ENCODE results near the gene MYEOV.

The MYEOV gene

GRCh38 chr11:69329581-69329980, 35.6 kb downstream of the MYEOV start:
- Histone ChIP-seq H3K27ac (ENCODE audit: low read length) (no peak overlapping the region), H3K4me1 (ENCODE audit: control insufficient read depth, insufficient read depth, low read length) (no peaks in the 10 kb centered on the region), H3K9me3 (ENCODE audit: control insufficient read depth, insufficient read depth, low read length) (no peaks in the 10 kb centered on the region), H3K4me3 (ENCODE audit: low read length) (no peak overlapping the region), H3K27me3 (ENCODE audit: control insufficient read depth, insufficient read depth, low read length) (no peaks in the 10 kb centered on the region), H3K36me3 (ENCODE audit: control insufficient read depth, insufficient read depth, low read length) (no peaks in the 10 kb centered on the region)
- DNase-seq (ENCODE audit: low read depth, low spot score) = no peak
- WGBS (ENCODE audit: insufficient coverage, insufficient read length) = no CpG with 5 or more reads among the region's 3 CpGs

- DNase-seq (ENCODE audit: low read depth, low spot score) = no peak
- Histone ChIP-seq H3K36me3 (ENCODE audit: control insufficient read depth, insufficient read depth, low read length) (no peaks in the 10 kb centered on the region), H3K27ac (ENCODE audit: low read length) (no peak overlapping the region), H3K4me3 (ENCODE audit: low read length) (no peak overlapping the region), H3K9me3 (ENCODE audit: control insufficient read depth, insufficient read depth, low read length) (no peaks in the 10 kb centered on the region), H3K27me3 (ENCODE audit: control insufficient read depth, insufficient read depth, low read length) (no peaks in the 10 kb centered on the region), H3K4me1 (ENCODE audit: control insufficient read depth, insufficient read depth, low read length) (no peaks in the 10 kb centered on the region)
- no CpG with 5 or more reads among the region's 4 CpGs for WGBS (ENCODE audit: insufficient coverage, insufficient read length)
Measured at GRCh38 chr11:69330330-69330729, 36.4 kb downstream of the MYEOV start.

- no peak overlapping the region for H3K4me3 ChIP-seq (ENCODE audit: low read length)
- no peaks in the 10 kb centered on the region for H3K27me3 ChIP-seq (ENCODE audit: control insufficient read depth, insufficient read depth, low read length)
- WGBS (ENCODE audit: insufficient coverage, insufficient read length) = no CpG with 5 or more reads among the region's 2 CpGs
- DNase-seq (ENCODE audit: low read depth, low spot score) = no peak
- no peaks in the 10 kb centered on the region for H3K36me3 ChIP-seq (ENCODE audit: control insufficient read depth, insufficient read depth, low read length)
- H3K4me1 ChIP-seq (ENCODE audit: control insufficient read depth, insufficient read depth, low read length) = no peaks in the 10 kb centered on the region
- no peak overlapping the region for H3K27ac ChIP-seq (ENCODE audit: low read length)
- H3K9me3 ChIP-seq (ENCODE audit: control insufficient read depth, insufficient read depth, low read length) = no peaks in the 10 kb centered on the region
Measured at GRCh38 chr11:69333149-69333710, 39.3 kb downstream of the MYEOV start.

- no peaks in the 10 kb centered on the region for H3K27me3 ChIP-seq (ENCODE audit: control insufficient read depth, insufficient read depth, low read length)
- H3K4me1 ChIP-seq (ENCODE audit: control insufficient read depth, insufficient read depth, low read length) = no peaks in the 10 kb centered on the region
- H3K9me3 ChIP-seq (ENCODE audit: control insufficient read depth, insufficient read depth, low read length) = no peaks in the 10 kb centered on the region
- H3K4me3 ChIP-seq (ENCODE audit: low read length) = no peak overlapping the region
- no peak for DNase-seq (ENCODE audit: low read depth, low spot score)
- no peak overlapping the region for H3K27ac ChIP-seq (ENCODE audit: low read length)
- no peaks in the 10 kb centered on the region for H3K36me3 ChIP-seq (ENCODE audit: control insufficient read depth, insufficient read depth, low read length)
- no CpG with 5 or more reads among the region's 2 CpGs for WGBS (ENCODE audit: insufficient coverage, insufficient read length)
Measured at GRCh38 chr11:69333879-69334278, 39.9 kb downstream of the MYEOV start.

- no CpG with 5 or more reads among the region's 15 CpGs for WGBS (ENCODE audit: insufficient coverage, insufficient read length)
- Histone ChIP-seq H3K4me1 (ENCODE audit: control insufficient read depth, insufficient read depth, low read length) (no peaks in the 10 kb centered on the region), H3K27ac (ENCODE audit: low read length) (no peak overlapping the region), H3K9me3 (ENCODE audit: control insufficient read depth, insufficient read depth, low read length) (no peaks in the 10 kb centered on the region), H3K4me3 (ENCODE audit: low read length) (no peak overlapping the region), H3K27me3 (ENCODE audit: control insufficient read depth, insufficient read depth, low read length) (no peaks in the 10 kb centered on the region), H3K36me3 (ENCODE audit: control insufficient read depth, insufficient read depth, low read length) (no peaks in the 10 kb centered on the region)
- DNase-seq (ENCODE audit: low read depth, low spot score) = no peak
Measured at GRCh38 chr11:69335007-69335780, 41.2 kb downstream of the MYEOV start.

GRCh38 chr11:69335781-69336405, 41.9 kb downstream of the MYEOV start:
- no peaks in the 10 kb centered on the region for H3K36me3 ChIP-seq (ENCODE audit: control insufficient read depth, insufficient read depth, low read length)
- no peaks in the 10 kb centered on the region for H3K27me3 ChIP-seq (ENCODE audit: control insufficient read depth, insufficient read depth, low read length)
- no peak overlapping the region for H3K27ac ChIP-seq (ENCODE audit: low read length)
- DNase-seq (ENCODE audit: low read depth, low spot score) = no peak
- no peaks in the 10 kb centered on the region for H3K9me3 ChIP-seq (ENCODE audit: control insufficient read depth, insufficient read depth, low read length)
- no CpG with 5 or more reads among the region's 12 CpGs for WGBS (ENCODE audit: insufficient coverage, insufficient read length)
- no peak overlapping the region for H3K4me3 ChIP-seq (ENCODE audit: low read length)
- no peaks in the 10 kb centered on the region for H3K4me1 ChIP-seq (ENCODE audit: control insufficient read depth, insufficient read depth, low read length)

- no peaks in the 10 kb centered on the region for H3K4me1 ChIP-seq (ENCODE audit: control insufficient read depth, insufficient read depth, low read length)
- H3K27ac ChIP-seq (ENCODE audit: low read length) = no peak overlapping the region
Measured at GRCh38 chr11:69337211-69337721, 43.3 kb downstream of the MYEOV start.

GRCh38 chr11:69339041-69339733, 45.2 kb downstream of the MYEOV start:
- WGBS (ENCODE audit: insufficient coverage, insufficient read length) = no CpG with 5 or more reads among the region's 12 CpGs
- Histone ChIP-seq H3K27ac (ENCODE audit: low read length) (no peak overlapping the region), H3K4me1 (ENCODE audit: control insufficient read depth, insufficient read depth, low read length) (no peaks in the 10 kb centered on the region), H3K4me3 (ENCODE audit: low read length) (no peak overlapping the region; the same call in 1 of the 2 replicates), H3K9me3 (ENCODE audit: control insufficient read depth, insufficient read depth, low read length) (no peaks in the 10 kb centered on the region), H3K27me3 (ENCODE audit: control insufficient read depth, insufficient read depth, low read length) (no peaks in the 10 kb centered on the region), H3K36me3 (ENCODE audit: control insufficient read depth, insufficient read depth, low read length) (no peaks in the 10 kb centered on the region)
- DNase-seq (ENCODE audit: low read depth, low spot score) = no peak

More at GRCh38 chr11:69337211-69337721, 43.3 kb downstream of the MYEOV start:
- Histone ChIP-seq H3K27me3 (ENCODE audit: control insufficient read depth, insufficient read depth, low read length) (no peaks in the 10 kb centered on the region), H3K36me3 (ENCODE audit: control insufficient read depth, insufficient read depth, low read length) (no peaks in the 10 kb centered on the region), H3K9me3 (ENCODE audit: control insufficient read depth, insufficient read depth, low read length) (no peaks in the 10 kb centered on the region), H3K4me3 (ENCODE audit: low read length) (no peak overlapping the region)
- no CpG with 5 or more reads among the region's 6 CpGs for WGBS (ENCODE audit: insufficient coverage, insufficient read length)
- no peak for DNase-seq (ENCODE audit: low read depth, low spot score)

- Histone ChIP-seq H3K36me3 (ENCODE audit: control insufficient read depth, insufficient read depth, low read length) (no peaks in the 10 kb centered on the region), H3K9me3 (ENCODE audit: control insufficient read depth, insufficient read depth, low read length) (no peaks in the 10 kb centered on the region), H3K4me1 (ENCODE audit: control insufficient read depth, insufficient read depth, low read length) (no peaks in the 10 kb centered on the region), H3K4me3 (ENCODE audit: low read length) (no peak overlapping the region), H3K27ac (ENCODE audit: low read length) (no peak overlapping the region), H3K27me3 (ENCODE audit: control insufficient read depth, insufficient read depth, low read length) (no peaks in the 10 kb centered on the region)
- WGBS (ENCODE audit: insufficient coverage, insufficient read length) = no CpG with 5 or more reads among the region's 5 CpGs
- no peak for DNase-seq (ENCODE audit: low read depth, low spot score)
Measured at GRCh38 chr11:69339983-69340565, 46.1 kb downstream of the MYEOV start.

Data from iPS DF 6.9 (cell line).